Measurements from ENCODE around the gene KIAA0753.

Gene KIAA0753

DNA sequence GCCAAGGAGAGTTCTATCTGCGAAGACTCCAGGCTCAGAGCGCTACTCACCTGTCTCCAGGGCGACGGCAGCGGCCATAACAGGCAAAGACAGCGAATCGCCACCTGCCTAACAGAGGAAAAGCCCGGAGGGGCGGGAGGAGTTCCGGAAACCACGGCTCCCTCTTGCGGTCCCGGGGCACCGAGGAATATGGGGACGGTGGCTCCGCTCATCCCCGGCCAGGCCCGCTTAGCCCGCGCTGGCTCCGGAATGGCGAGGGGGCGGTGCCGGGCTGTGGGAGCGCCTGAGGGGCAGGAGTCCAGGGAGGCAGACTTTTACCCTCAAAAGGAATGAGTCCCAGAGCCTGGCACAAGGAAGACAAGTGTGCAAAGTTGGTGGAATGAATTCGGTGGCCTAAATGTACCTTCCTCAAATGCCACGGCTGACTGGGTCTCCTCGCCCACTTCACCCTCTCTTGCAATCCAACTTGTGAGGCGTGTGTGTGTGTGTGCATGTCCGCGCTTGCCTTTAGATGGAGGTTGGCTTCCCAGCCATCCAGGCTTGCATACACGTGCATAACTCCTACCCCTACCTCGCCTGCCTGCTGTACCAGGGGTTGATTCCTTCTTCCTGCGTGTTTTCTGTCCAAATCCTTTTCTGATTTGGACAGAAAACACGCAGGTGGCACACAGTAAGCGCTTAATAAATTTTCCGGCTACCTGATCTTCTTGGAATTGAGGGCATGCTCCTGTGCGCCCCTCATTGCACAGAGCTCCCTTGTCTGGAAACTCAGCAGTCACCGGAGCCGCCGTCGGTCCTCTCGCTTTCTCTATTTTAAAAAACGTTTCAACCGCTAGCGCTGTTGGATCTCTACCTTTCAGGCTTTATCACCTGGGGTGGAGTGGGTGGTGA lies 14.6 kb upstream of the KIAA0753 start:
- no peak for DNase-seq (ENCODE audit: low read depth)
- H3K4me3 ChIP-seq (ENCODE audit: low read depth, low read length): peak overlapping the region; percentile 20
- TF ChIP-seq, protein P1, sequence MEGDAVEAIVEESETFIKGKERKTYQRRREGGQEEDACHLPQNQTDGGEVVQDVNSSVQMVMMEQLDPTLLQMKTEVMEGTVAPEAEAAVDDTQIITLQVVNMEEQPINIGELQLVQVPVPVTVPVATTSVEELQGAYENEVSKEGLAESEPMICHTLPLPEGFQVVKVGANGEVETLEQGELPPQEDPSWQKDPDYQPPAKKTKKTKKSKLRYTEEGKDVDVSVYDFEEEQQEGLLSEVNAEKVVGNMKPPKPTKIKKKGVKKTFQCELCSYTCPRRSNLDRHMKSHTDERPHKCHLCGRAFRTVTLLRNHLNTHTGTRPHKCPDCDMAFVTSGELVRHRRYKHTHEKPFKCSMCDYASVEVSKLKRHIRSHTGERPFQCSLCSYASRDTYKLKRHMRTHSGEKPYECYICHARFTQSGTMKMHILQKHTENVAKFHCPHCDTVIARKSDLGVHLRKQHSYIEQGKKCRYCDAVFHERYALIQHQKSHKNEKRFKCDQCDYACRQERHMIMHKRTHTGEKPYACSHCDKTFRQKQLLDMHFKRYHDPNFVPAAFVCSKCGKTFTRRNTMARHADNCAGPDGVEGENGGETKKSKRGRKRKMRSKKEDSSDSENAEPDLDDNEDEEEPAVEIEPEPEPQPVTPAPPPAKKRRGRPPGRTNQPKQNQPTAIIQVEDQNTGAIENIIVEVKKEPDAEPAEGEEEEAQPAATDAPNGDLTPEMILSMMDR (IDR thresholded peaks at IDR 0.05; ENCODE audit: low read depth, low read length, missing control alignments): peak; percentile 30
- in situ Hi-C loops (cut with HindIII; ENCODE audit: low sequenced_read_pairs): no loop called here

DNA sequence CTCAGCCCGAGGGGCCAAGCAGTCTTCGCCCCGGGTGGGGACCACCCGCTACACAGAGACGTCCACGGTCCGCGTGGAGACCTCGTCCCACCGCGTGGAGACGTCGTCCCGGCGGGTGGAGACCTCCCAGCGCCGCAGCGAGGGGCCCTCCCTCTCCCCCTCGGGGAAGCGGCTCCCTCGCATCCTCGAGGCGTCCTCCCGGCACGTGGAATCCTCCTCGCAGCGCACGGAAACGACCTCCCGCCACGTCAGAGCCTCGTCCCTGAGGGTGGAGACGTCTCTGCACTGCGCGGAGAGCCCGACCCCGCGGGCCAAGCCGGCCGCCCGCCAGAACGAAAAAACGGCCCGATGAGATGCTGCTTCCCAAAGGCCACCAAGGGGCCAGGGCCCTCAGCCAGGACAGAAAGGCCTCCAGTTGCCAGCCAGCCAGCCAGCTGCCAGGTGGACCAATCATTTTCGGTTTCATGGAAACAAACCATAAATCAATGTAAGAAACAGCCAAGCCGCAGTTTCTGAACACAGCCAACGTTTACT lies 11.5 kb upstream of the KIAA0753 start:
- H3K4me3 ChIP-seq (ENCODE audit: low read depth, low read length): peak overlapping the region; percentile 86
- TF ChIP-seq, protein P1 (IDR thresholded peaks at IDR 0.05; ENCODE audit: low read depth, low read length, missing control alignments): no peak
- in situ Hi-C loops (cut with HindIII; ENCODE audit: low sequenced_read_pairs): no loop called here
- DNase-seq (ENCODE audit: low read depth): no peak

DNA sequence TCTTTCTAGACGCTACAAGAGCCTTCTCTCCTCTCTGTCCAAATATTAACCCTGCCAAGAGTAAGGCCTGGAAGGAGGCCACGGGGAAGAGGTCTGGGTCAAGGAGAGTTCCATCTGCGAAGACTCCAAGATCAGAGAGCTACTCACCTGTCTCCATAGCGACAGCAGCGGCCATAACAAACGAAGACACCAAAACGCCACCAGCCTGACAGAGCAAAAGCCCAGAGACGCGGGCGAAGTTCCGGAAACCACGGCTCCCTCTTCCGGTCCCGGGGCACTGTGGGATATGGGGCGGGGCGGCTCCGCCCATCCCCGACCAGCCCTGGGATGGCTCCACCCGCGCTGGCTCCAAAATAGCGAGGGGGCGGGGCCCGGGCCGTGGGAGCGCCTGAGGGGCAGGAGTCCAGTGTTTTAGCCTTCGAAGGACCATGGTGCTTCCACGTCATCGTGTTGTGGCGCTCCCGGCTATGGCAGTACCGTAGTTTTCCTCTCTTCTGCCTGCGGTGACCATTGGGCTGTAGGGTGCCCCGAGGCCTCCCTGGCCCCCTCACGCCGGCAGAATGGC lies 10.9 kb upstream of the KIAA0753 start, which contains the start of the genes C17orf100 and MED31:
TSS of gene C17orf100 (plus strand) at position 409 of the 565 bp plus-strand sequence. CDS start at position 561, 152 bp downstream.
TSS of gene MED31 (minus strand) at position 252 of the 565 bp plus-strand sequence. CDS start at position 175, 77 bp downstream.
- H3K4me3 ChIP-seq (ENCODE audit: low read depth, low read length): peak within 1 kb of the TSS; percentile 86
- TF ChIP-seq, protein P1 (IDR thresholded peaks at IDR 0.05; ENCODE audit: low read depth, low read length, missing control alignments): no peak
- peak; percentile 65 for DNase-seq (ENCODE audit: low read depth)
- in situ Hi-C loops (cut with HindIII; ENCODE audit: low sequenced_read_pairs): no loop called here

DNA sequence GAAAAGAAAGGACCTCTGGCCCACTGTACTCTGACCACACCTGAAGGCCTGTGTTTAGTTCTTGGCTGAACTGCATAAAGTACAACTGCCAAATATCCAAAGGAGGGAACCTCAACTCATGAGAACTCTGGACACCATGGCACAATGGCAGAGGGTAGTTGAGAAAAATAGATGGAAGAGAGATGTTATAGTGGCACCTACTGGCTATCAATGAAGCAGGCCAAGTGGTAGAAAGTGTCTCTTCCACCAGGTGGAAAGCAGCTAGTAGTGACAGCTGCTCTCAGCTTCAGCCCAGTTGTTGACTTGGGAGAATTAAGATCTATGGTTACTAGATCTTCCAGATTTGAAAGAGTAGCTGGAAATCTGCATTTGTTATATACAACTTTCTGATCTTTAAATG lies 7.7 kb upstream of the KIAA0753 start:
- in situ Hi-C loops (cut with HindIII; ENCODE audit: low sequenced_read_pairs): no loop called here
- no peak for DNase-seq (ENCODE audit: low read depth)
- no peak overlapping the region for H3K4me3 ChIP-seq (ENCODE audit: low read depth, low read length)
- TF ChIP-seq, protein P1 (IDR thresholded peaks at IDR 0.05; ENCODE audit: low read depth, low read length, missing control alignments): peak; percentile 32

DNA sequence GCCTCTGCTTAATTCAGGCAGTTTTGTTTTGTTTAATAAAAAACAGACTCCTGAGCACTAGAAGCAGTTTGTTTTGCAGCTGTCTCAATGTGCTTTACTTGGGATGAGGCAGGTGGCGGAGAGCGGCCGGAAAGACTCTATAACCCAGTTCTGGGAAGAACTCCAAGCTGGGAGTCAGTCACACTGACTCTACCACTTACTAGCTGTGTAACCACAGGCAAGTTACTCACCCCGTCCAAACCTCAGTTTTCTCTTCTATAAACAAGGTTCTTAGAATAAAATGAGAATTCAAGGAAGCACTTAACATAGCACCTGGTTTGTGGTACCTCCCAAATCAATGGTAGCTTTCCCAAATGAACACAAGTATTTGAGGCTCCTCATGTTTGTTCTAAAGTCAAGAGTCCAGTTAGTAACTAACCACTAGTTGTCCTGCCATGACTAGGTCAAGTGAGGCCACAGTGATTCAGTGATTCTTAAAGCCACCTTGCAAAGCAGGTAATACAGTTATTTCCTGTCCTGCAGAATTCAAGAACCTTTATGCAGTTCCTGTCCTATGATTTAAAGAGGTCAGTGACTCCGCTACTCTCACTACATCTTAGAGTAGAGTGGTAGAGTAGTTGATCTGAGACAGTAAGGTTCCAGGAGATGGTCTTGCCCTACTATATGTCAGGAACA lies 3.1 kb upstream of the KIAA0753 start:
- TF ChIP-seq, protein P1 (IDR thresholded peaks at IDR 0.05; ENCODE audit: low read depth, low read length, missing control alignments): no peak
- peak; percentile 80 for DNase-seq (ENCODE audit: low read depth)
- no peak overlapping the region for H3K4me3 ChIP-seq (ENCODE audit: low read depth, low read length)
- in situ Hi-C loops (cut with HindIII; ENCODE audit: low sequenced_read_pairs): no loop called here

DNA sequence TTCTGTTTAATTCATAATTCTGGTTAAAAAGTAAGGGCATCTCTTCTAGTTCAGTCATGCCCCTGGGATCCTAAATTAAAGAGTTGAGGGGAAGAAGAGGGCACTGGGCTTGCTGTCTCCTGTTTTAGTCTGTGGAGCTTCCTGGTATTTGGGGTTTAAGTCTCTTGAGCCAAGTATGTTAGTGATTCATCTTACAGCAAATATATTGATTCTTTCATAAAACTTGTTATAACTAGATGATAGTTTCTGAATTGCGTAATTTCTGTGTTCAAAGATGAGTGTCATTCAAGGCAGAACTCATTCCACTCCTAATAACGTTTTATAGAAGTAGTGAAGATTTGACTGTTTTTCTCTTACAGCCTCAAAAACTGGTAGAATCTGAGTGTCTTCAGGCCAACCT lies 2.1 kb upstream of the KIAA0753 start:
- TF ChIP-seq, protein P1 (IDR thresholded peaks at IDR 0.05; ENCODE audit: low read depth, low read length, missing control alignments): no peak
- no peak for DNase-seq (ENCODE audit: low read depth)
- H3K4me3 ChIP-seq (ENCODE audit: low read depth, low read length): no peak overlapping the region
- in situ Hi-C loops (cut with HindIII; ENCODE audit: low sequenced_read_pairs): no loop called here
